ENCODE results near the gene IMMP2L. TPM values are rescaled to one million over a fixed set of nuclear protein-coding genes. Genes with fewer than 3 reads are reported as not detected.

The IMMP2L gene
- total and polyA plus RNA-seq, 2 of the 8 experiments (the other 6 are each of a cell fraction or from before 2014, with no cell fraction given): 2.3 to 10.1 TPM

- H3K18ac ChIP-seq (ENCODE audit: extremely low read depth, low read length): no peak overlapping the region
- no peak for FAIRE-seq
- H3K9me3 ChIP-seq (ENCODE audit: insufficient read depth in 2 of 2, low read depth in 1 of 2, low read length in 1 of 2): peaks cover 0 to 4% of the 10 kb centered on the region in 2 experiments; a peak in 1 of 4 replicates
- no peak overlapping the region for H2BK20ac ChIP-seq (ENCODE audit: low read length)
- H3K36me3 ChIP-seq (ENCODE audit: control insufficient read depth in 2 of 4, insufficient read depth in 4 of 4, low read length in 3 of 4): no peaks in the 10 kb centered on the region
- TF ChIP-seq SP1 (IDR thresholded peaks at IDR 0.05; ENCODE audit: low read depth, low read length): no peak
- no peak for TF ChIP-seq RBBP5 (IDR thresholded peaks at IDR 0.05; ENCODE audit: borderline replicate concordance, low read depth, low read length)
- no peak for TF ChIP-seq GABPA (IDR thresholded peaks at IDR 0.05; ENCODE audit: borderline replicate concordance, insufficient read depth, low read length)
- TF ChIP-seq CTBP2 (IDR thresholded peaks at IDR 0.05; ENCODE audit: borderline replicate concordance, insufficient read depth, insufficient read length, low read length): no peak
- no peak for TF ChIP-seq HDAC2 (IDR thresholded peaks at IDR 0.05; ENCODE audit: borderline replicate concordance in 1 of 2, low read depth in 2 of 2, low read length in 2 of 2)
- no peaks in the 10 kb centered on the region for H3K79me2 ChIP-seq (ENCODE audit: control insufficient read depth in 1 of 2, insufficient read depth in 2 of 2, low read length in 2 of 2)
- CTCF ChIA-PET (ENCODE audit: partially characterized antibody): interaction anchor here (0.9 kb wide), 1 partner anchor 26 kb away, joined by 3 read pairs; no protein-coding TSS in a partner anchor
- H3K56ac ChIP-seq (replicated peaks; ENCODE audit: insufficient read length, low read depth, low read length): no peak overlapping the region
- WGBS, 2 experiments (ENCODE audit: extremely low coverage in 1 of 2, insufficient coverage in 1 of 2, insufficient read length in 1 of 2, insufficient replicate concordance in 2 of 2, low coverage in 1 of 2, low lambda C conversion rate in 2 of 2, missing lambda C conversion rate in 1 of 2): 96% methylated on average over 1 of the region's 1 CpG; no CpG with 5 or more reads in 1 of the 2 experiments
- no peak overlapping the region for H3K4me3 ChIP-seq (ENCODE audit: extremely low read depth in 1 of 4, insufficient read depth in 2 of 4, low read depth in 3 of 4, low read length in 4 of 4)
- no peak overlapping the region for H3K4ac ChIP-seq (replicated peaks; ENCODE audit: insufficient read length, low read depth, low read length)
- H3K14ac ChIP-seq (ENCODE audit: insufficient read length): no peak overlapping the region
- H2AK5ac ChIP-seq (ENCODE audit: low read depth, low read length): no peak overlapping the region
- H2BK120ac ChIP-seq (replicated peaks; ENCODE audit: low read depth, low read length): no peak overlapping the region
- H3K4me1 ChIP-seq (replicated peaks in 1 of 4; ENCODE audit: control insufficient read depth in 3 of 4, insufficient read depth in 4 of 4, low read length in 3 of 4): no peaks in the 10 kb centered on the region
- no peak overlapping the region for H4K91ac ChIP-seq (replicated peaks; ENCODE audit: insufficient read length, low read length)
- H2BK12ac ChIP-seq (ENCODE audit: low read depth, low read length): no peak overlapping the region
- H3K9ac ChIP-seq (replicated peaks in 1 of 4; ENCODE audit: extremely low read depth in 1 of 4, low read depth in 3 of 4, low read length in 3 of 4): no peak overlapping the region
- H3K27ac ChIP-seq (ENCODE audit: low read depth, low read length): no peak overlapping the region
- no peak overlapping the region for H4K5ac ChIP-seq (ENCODE audit: insufficient read length, low read depth, low read length)
- no peak for DNase-seq (ENCODE audit: low read depth in 1 of 2, low spot score in 2 of 2)
- no peaks in the 10 kb centered on the region for H4K20me1 ChIP-seq (replicated peaks in 1 of 2; ENCODE audit: control insufficient read depth in 1 of 2, insufficient read depth in 2 of 2, low read length in 2 of 2)
- H3K4me2 ChIP-seq (ENCODE audit: insufficient read depth in 1 of 2, low read depth in 2 of 2, low read length in 2 of 2): no peak overlapping the region
- H2AFZ ChIP-seq (ENCODE audit: low read length): no peak overlapping the region
- H3K79me1 ChIP-seq (ENCODE audit: low read depth, low read length): no peaks in the 10 kb centered on the region
- H3K27me3 ChIP-seq (replicated peaks in 1 of 4; ENCODE audit: control insufficient read depth in 3 of 4, extremely low read depth in 1 of 4, insufficient read depth in 3 of 4, low read length in 3 of 4): no peaks in the 10 kb centered on the region
- no peaks in the 10 kb centered on the region for H3K23me2 ChIP-seq (ENCODE audit: low read depth, low read length)
- H2BK15ac ChIP-seq (ENCODE audit: low read length): no peak overlapping the region
- POLR2A ChIA-PET (ENCODE audit: partially characterized antibody): no interaction called here
- H4K8ac ChIP-seq (ENCODE audit: extremely low read depth, insufficient read depth, low read length): no peak overlapping the region
- no peak overlapping the region for H2BK5ac ChIP-seq (ENCODE audit: low read depth, low read length)
- H3K23ac ChIP-seq (ENCODE audit: insufficient read length): no peak overlapping the region
Observed at GRCh38 chr7:111210043-111210442, 352.2 kb downstream of the IMMP2L start.

Measured in H1 (cell line).